ENCODE measurements around the gene CCN5. TPM values are rescaled to one million over a fixed set of nuclear protein-coding genes. Genes with fewer than 3 reads are reported as not detected.

CCN5 gene, protein sequence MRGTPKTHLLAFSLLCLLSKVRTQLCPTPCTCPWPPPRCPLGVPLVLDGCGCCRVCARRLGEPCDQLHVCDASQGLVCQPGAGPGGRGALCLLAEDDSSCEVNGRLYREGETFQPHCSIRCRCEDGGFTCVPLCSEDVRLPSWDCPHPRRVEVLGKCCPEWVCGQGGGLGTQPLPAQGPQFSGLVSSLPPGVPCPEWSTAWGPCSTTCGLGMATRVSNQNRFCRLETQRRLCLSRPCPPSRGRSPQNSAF
- total RNA-seq, result not detected in 2 replicates

GRCh38 chr20:44714701-44715498 is at the start of gene CCN5:
Gene CCN5 (plus strand): TSS chr20:44715369. CDS start chr20:44715391, 22 bp downstream.

GRCh38 chr20:44745598-44746366 is 30.6 kb downstream of the CCN5 start, which contains the start of gene KCNK15:
Gene KCNK15 (plus strand): TSS chr20:44745865. CDS start chr20:44745911, 46 bp downstream.

Other genes with a start within 250 kb of the CCN5 start
- gene TTPAL, start 239.5 kb upstream of the CCN5 start, total RNA-seq, result 14.1 and 20.2 TPM in 2 replicates
- 99.0 and 119 TPM in 2 replicates for gene SERINC3, start 193.3 kb upstream of the CCN5 start, total RNA-seq
- gene PKIG, start 132.8 kb upstream of the CCN5 start, total RNA-seq, result 12.4 and 21.0 TPM in 2 replicates
- gene ADA, start 63.7 kb upstream of the CCN5 start, total RNA-seq, result 5.3 and 21.9 TPM in 2 replicates
- gene KCNK15, start 30.5 kb downstream of the CCN5 start, total RNA-seq, result 0.96 TPM in 1 of 2 replicates, not detected in the other
- under 0.01 TPM in 1 of 2 replicates, not detected in the other for gene RIMS4, start 95.2 kb downstream of the CCN5 start, total RNA-seq
- 65.1 and 69.3 TPM in 2 replicates for gene YWHAB, start 170.3 kb downstream of the CCN5 start, total RNA-seq
- 8.1 and 11.8 TPM in 2 replicates for gene PABPC1L, start 194.7 kb downstream of the CCN5 start, total RNA-seq
- 21.5 and 34.7 TPM in 2 replicates for gene TOMM34, start 245.0 kb downstream of the CCN5 start, total RNA-seq